Hematopoietic multipotent progenitor cell treated with erythropoietin and hydrocortisone succinate and interleukin-3 and kit ligand, for 6 days (in vitro differentiated cells): ENCODE results near the gene PARP15.
"Not testable (repeated sequence)": the region's sequence is repeated elsewhere in the genome, so short reads cannot be mapped to it uniquely, and the experiment has no call there.

Source experiments
- DNase-seq: peaks from one replicate; pipeline ENCODE4 v3.0.0-alpha.2; 2015

The PARP15 gene

DNA sequence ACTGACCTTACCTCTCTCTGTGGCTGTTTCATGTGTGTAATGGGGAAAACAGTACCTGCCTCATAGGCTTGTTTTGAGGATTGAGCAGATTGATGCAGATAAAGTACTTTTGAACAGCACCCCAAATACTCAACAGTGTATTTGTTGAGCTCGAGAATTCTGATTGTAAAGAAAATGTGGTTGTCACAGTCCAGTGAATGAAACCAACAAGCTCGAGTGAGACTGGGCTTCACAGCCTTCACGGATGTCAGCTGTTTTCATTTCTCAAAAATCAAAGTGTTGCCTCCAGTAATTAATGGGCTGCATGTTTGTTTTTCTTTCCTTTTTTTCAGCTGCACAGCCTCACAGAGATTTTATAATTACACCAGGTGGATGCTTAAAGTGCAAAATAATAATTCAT, 43.7 kb downstream of the PARP15 start:
- no peak for DNase-seq

DNA sequence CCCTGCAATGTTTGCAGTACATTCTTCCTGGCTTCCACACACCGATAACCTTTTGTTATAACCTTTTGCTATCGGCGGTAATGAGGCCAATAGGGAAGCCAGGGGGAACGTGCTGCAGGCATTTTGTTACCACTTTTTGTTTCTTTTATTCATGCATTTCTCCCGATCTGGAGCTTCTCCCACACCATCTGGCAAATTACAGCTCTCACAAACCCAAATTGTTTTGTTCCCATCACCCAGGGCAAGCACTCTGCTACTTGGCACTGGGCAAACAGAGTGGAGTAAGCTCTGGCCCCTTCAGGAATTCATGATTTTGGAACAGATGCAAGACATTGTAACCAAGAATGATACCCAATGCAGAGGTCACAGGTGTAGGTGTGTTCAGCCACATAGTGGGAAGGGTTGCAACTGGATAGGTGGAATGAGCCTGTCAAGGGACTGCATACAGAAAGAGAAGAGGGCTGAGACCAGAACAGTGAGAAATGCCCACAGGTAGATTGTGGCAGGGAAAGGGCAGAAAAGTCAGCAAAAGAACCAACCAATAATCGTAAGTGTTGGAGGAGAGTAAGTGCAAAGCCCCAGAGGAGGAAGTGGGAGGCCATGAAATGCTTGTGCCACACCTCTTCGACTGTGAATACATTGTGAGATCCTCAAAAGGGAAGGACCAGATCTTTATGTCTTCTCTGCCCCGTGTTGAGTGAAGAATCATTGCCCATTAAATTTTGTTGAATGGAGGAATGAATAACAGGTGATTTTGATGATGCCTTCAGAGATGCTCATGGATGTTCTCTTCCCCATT, 45.8 kb downstream of the PARP15 start:
- DNase-seq = no peak

DNA sequence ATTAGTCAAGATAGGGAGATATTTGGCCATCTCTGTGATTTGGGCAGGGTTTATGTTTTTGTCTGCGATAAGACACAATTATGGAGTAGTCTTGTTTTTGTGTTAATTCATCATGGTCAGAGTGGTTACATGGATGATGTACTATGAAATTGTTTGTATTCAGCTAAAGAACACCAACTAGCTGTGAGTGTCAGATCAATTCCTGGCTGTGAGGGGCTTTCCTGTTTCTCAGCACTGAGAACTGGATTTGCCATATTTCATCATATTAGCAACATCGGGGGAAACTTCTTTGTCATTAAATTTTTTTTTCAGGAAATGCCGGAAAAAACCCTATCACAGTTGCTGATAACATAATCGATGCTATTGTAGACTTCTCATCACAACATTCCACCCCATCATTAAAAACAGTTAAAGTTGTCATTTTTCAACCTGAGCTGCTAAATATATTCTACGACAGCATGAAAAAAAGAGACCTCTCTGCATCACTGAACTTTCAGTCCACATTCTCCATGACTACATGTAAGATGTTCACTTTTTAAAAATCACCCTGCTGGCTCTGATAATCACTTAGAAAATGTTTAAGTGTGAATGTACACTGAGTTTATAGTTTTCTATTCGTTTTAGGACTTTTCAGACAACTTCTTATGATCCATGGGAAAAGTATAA, 49.2 kb downstream of the PARP15 start:
- DNase-seq = no peak

GRCh38 chr3:122627301-122627700, 49.9 kb downstream of the PARP15 start:
- DNase-seq = no peak

- DNase-seq = no peak
Observed at GRCh38 chr3:122628567-122628966, 51.1 kb downstream of the PARP15 start.

DNA sequence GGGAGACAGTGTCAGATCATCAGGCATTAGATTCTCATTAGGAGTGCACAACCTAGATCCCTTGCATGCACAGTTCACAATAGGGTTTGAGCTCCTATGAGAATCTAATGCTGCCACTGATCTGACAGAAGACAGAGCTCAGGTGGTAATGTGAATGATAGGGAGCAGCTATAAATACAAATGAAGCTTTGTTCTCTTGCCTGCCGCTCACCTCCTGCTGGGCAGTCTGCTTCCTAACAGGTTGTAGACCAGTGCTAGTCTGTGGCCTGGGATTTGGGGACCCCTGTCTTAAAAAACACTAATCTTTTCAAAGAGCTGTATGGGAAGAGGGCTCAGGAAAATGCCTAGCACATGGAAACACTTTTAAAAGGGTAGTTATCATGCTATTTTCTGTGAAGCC, 52.3 kb downstream of the PARP15 start:
- DNase-seq = no peak

DNA sequence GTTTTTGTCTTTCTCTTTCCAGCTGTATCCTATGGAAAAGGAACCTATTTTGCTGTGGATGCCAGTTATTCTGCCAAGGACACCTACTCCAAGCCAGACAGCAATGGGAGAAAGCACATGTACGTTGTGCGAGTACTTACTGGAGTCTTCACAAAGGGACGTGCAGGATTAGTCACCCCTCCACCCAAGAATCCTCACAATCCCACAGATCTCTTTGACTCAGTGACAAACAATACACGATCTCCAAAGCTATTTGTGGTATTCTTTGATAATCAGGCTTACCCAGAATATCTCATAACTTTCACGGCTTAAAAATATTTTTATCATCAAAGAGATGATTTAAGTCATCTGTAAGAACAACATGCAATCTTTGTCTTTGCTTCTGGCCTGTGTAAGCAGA, 58.3 kb downstream of the PARP15 start:
- no peak for DNase-seq

- no peak for DNase-seq
Observed at GRCh38 chr3:122636697-122637096, 59.2 kb downstream of the PARP15 start.

- DNase-seq = no peak
Observed at GRCh38 chr3:122640437-122640999, 63.1 kb downstream of the PARP15 start.

DNA sequence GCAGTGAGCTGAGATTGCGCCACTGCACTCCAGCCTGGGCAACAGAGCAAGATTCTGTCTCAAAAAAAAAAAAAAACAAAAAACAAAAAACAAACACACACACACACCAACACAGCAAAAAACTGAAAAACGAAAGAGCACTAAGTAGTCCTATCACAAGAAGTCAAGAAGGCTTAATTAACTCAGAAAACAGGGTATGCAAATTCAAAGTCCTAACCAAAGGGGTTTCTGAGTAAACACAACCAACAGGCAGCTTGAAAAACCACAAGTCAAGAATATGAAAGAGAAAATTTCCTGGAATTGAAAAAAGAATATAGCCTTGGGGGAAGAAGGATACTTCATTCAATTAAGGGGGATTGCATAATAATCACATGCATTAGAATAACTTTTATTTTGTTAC, 65.5 kb downstream of the PARP15 start:
- no peak for DNase-seq

- DNase-seq = no peak
Observed at GRCh38 chr3:122646146-122646988, 68.9 kb downstream of the PARP15 start.

DNA sequence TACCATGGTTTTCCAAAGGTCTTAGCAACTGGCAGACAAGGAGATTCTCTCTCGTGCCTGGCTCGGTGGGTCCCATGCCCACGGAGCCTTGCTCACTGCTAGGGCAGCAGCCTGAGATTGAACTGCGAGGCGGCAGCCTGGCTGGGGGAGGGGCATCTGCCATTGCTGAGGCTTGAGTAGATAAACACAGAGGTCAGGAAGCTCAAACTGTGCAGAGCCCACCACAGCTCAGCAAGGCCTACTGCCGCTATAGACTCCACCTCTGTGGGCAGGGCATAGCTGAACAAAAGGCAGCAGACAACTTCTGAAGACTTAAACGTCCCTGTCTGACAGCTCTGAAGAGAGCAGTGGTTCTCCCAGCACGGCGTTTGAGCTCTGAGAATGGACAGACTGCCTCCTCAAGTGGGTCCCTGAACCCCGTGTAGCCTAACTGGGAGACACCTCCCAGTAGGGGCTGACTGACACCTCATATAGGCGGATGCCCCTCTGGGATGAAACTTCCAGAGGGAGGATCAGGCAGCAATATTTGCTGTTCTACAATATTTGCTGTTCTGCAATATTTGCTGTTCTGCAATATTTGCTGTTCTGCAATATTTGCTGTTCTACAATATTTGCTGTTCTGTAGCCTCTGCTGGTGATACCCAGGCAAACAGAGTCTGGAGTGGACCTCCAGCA, 73.9 kb downstream of the PARP15 start:
- DNase-seq = not testable (repeated sequence)

GRCh38 chr3:122651962-122652361, 74.5 kb downstream of the PARP15 start:
- not testable (repeated sequence) for DNase-seq

- DNase-seq = not testable (repeated sequence)
Observed at GRCh38 chr3:122658336-122658735, 80.9 kb downstream of the PARP15 start.

- peak; percentile 30 for DNase-seq
Observed at GRCh38 chr3:122660297-122660974, 83.0 kb downstream of the PARP15 start.

- no peak for DNase-seq
Observed at GRCh38 chr3:122661633-122662032, 84.2 kb downstream of the PARP15 start.

GRCh38 chr3:122662505-122662904, 85.1 kb downstream of the PARP15 start:
- no peak for DNase-seq

DNA sequence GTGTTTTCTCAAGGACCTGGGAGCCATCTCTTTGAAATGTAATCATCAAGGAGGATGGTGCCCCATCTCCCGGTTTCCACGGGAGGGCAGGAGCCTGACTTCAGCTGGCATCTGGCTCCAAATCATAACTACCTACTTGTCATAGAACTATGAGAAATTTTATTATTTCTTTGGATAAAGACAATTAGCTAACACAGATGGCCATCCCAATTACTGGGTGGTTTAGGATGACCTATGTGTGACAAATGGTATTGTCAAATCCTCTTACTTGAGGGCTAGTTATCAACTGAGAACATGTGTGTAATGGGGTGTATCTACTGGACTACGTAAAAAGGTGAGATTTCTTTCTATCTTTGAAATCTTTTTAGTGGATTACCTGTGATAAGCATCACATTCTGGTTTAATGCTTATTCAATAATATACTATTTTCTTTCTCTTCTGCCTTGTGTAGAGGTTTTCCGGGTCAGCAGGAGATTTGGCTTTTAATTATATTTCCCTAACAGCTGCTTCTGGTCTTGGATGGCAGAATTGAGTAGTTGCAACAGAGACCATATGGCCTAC, 87.9 kb downstream of the PARP15 start:
- DNase-seq = no peak

- no peak for DNase-seq
Observed at GRCh38 chr3:122665881-122666280, 88.4 kb downstream of the PARP15 start.

DNA sequence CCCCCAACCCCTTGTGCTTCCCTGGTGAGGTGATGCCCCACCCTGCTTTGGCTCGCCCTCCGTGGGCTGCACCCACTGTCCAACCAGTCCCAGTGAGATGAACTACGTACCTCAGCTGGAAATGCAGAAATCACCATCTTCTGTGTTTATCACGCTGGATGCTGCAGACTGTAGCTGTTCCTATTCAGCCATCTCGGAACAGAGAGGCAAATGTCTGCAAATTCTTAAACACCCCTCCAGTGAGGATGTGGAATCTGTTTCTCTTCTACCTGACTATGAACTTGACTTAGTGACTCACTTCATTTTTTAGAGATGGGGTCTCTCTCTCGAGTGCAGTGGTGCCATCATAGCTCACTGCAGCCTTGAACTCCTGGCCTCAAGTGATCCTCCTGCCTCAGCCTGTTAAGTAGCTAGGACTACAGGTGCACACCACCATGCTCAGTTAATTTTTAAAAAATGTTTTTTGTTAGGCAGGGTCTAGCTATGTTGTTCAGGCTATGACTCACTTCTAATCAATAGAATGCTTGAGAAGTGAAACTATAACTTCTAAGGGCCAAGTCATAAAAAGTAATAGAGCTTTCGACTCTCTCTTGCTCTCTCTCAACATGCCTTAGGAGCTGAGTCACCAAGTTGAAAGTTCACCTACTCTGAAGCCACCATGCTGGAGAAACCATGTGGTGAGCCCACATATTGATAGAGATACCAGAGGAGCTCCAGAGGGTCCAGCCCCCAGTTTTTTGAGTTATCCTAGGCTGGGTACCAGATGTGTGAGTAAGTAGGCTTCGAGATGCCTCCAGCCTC, 91.7 kb downstream of the PARP15 start:
- no peak for DNase-seq

DNA sequence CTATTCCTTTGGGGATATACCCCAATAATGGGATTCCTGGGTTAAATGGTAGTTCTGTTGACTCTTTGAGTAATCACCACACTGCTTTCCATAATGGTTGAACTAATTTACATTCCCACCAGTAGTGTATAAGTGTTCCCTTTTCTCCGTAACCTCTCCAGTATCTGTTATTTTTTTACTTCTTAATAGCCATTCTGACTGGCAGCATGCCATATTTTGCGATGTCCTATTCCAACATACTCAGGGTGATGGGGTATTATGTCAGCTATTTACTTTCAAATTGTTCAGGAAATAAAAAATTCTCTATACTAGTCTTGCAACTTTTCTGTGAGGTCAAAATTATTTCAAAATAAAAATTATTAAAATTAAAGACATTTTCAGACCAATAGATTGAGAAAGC, 94.1 kb downstream of the PARP15 start:
- DNase-seq = no peak
